NCI-H2171 (cell line): ENCODE data around the gene CDKN2A.

ENCODE experiments used
- DNase-seq: peaks from one replicate; lab custom pipeline; 2025; lab: John Stamatoyannopoulos, UW

CDKN2A gene

DNA sequence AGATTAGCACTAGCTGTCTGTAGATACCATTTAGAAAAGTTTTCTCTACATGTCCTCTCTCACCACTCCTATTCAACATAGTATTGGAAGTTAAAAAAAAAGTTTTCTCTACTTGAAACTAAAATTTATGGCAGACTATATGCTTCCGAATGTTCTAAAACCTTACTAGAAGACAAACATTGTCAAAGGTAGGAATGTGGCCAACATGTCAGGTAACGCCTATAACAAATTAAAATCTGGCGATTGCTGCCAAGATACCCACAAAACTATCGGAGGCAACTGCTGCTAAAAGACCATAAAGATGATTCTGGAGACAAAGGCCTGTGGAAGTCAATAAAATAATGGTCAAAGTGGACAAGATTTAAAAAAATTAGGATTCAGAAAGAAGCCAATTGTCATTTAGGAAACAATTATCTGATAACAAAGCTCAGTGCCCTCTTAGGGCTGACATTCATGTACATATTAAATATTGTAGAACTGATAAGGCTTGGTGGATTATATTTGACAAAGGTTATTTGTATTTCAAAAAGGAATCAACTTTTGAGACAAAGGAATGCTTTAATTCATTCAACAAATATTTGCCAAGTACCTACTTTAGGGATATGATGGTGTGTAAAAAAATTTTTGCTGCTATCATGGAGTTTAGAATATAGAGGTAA lies 52.7 kb downstream of the CDKN2A start:
- no peak for DNase-seq

DNA sequence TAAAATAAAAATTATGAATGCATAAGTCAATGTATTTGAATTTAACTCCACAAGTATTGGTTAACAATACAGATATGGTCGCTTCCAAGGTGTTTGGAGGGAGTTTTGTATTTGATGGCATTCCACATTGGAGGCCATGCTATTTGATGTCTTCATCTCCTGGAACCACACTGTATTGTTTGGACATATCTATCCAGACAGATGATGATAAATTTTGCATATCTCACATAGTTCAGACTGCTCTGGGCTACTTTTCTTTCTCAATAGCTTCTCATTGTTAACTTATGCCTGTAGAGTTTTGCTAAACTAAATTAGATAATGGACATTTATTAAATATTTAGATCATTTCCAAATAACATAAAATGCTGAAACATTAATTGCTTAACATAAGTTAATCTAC lies 58.0 kb downstream of the CDKN2A start:
- DNase-seq = no peak

DNA sequence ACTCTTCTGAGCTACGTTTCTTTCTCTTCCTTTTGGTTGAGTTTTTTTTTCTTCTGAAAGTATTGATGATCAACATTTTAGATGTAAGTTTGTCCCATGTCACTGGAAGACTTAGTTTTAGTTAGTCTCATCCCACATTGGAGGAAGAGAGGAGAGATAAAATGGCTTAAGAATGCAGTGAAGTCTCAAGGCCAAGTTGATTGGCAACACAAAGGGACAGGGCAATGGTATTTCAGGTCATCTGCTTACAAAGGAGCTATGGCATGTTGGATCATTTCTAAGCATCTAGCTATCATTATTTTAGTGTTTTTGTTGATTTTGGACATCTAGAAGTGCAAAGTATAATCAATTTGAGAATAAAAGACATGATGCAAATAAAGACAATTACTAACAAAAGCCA lies 58.6 kb downstream of the CDKN2A start:
- DNase-seq = no peak

DNA sequence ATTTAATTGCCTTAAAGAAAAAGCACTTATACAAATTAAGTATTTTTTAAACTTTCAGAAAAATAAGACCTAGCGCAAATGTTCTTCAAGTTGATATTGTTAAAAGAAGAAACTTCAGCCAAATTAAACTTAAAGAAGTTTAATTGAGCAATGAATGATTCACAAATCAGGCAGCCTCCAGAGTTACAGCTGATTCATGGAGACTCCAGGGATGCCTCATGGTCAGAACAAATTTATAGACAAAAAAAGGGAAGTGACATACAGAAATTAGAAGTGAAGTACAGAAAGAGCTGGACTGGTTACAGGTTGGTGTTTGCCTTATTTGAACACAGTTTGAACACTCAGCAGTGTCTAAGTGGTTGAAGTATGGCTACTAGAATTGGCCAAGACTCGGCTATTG lies 60.3 kb downstream of the CDKN2A start:
- DNase-seq = no peak

DNA sequence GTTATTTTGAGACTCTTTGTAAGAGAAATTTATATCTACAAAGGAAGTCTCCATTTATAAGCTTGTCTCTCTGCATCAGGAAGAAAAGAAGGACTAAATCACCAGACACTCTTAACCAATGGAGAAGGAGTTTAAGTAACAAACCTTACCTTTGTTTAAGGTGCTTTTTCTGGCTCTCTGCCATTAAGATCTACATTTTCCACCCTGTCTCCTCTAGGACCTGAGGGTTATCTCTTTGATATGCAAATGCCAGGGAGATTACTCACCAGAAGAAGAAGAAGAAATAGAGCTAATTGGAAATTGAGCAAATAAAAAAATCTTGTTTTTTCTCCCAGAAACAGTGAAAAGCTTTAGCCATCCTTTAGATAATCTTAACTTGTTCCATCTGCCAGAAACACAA lies 60.9 kb downstream of the CDKN2A start:
- DNase-seq = no peak

DNA sequence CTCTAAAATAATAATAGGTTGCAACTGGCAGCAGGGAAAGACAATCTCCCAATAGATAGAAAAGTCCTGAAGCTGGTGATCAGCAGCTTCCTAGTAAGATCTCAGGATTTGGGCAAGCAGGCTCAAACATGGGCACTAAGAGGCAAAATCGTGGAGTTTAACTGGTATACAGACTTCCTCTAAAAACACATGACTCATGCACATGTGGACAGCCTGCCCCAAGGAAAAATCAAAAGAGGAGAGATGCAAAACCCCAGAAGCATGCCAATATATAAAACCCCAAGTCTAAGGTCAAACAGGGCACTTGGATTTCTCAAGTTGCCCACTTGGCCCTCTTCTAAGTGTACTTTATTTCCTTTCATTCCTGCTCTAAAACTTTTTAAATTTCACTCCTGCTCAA lies 62.8 kb downstream of the CDKN2A start:
- DNase-seq = no peak

DNA sequence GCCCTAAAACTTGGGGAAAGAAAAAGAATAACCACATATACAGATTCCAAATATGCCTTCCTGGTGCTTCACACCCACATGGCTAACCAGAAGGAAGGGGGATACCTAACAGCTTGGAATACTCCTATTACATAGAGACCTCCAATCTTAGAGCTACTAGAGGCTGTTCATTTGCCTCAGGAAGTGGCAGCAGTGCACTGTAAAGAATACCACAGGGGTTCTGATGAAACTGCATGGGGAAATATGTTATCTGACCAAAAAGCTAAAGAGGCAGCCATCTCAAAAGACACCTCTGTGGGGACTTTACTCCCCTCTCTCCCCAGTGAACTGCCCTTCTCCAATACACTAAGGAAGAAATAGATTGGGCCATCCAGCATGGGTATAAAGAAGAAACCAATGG lies 66.4 kb downstream of the CDKN2A start:
- no peak for DNase-seq

DNA sequence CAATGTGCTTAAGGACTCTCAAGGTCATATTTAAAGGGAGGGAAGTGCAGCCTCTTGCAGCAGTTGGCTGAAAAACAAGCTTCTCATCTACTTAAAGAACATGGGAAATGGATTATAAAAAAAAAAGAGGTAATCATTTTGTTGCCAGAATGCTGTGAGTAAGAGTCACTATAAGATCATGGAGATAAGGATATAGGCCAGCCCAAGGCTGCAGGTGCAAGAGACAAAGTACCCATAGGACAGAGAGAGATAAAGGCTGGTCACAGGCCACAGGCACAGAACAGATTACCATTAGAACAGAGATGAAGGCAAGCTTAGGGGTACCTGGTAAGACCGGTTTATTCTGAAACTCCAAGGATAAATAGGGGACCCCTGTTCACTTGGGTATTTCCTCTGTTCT lies 70.5 kb downstream of the CDKN2A start:
- no peak for DNase-seq

DNA sequence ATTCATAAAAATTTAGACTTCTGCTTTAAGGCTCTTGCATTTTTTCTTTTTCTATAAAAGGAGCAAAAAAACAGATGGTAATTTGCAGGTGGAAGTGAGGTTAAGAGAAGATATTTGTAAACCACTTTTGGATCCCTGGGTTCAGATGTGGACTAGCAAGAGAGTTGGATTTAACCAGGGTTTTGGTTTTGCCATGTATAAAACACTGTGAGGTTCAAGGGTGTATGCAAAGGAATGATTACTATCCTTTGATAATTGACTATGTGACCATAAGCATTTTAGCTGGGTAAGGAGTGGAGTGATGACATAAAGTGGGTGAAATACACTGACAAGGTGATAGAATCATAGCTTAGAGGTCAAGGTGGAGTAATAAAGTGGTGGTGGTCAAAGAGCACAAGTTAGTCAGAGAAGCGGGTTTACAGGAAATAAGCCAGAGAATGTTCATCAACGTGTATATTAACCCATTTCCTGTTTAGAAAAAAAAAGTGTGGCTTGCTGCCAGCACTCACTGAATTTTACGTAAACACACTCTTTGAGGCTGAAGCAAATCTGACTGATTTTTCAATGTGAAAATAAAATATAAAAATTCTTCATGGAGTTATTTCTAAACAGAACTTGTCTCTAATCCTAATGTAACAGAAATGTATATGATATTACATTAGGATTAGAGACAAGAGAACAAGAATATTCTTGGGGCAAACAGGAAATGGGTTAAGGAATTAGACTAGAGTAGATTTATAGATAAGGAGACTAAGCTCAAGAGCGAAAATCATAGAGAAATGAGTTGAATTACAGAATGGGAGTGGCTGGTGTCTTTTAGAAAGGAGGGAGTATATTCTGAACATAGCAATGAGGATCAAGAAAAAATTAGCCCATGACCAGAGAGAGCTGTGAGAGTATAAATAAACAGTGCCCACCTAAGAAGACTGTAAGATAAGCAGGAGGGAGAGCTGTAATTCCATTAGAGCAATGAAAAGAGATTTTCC lies 74.5 kb downstream of the CDKN2A start:
- no peak for DNase-seq
